ENCODE data around the gene EIPR1. TPM values are rescaled to one million over a fixed set of nuclear protein-coding genes. Genes with fewer than 3 reads are reported as not detected.

Gene EIPR1
- total and polyA plus RNA-seq, 2 of the 13 experiments (the other 11 are each of a cell fraction or from before 2014, with no cell fraction given): 70.0 to 96.3 TPM

- TF ChIP-seq RFXAP (CRISPR knock-in tag; IDR thresholded peaks at IDR 0.05; ENCODE audit: borderline replicate concordance) (no peak), ZNF761 (CRISPR knock-in tag; conservative IDR thresholded peaks at IDR 0.05) (no peak), ZNF773 (CRISPR knock-in tag; IDR thresholded peaks at IDR 0.05; ENCODE audit: borderline replicate concordance) (no peak), CEBPZ (IDR thresholded peaks at IDR 0.05; ENCODE audit: low read length) (no peak), RARG (CRISPR knock-in tag; IDR thresholded peaks at IDR 0.05; ENCODE audit: low read depth) (no peak), ZNF564 (CRISPR knock-in tag; IDR thresholded peaks at IDR 0.05) (peak; percentile 72; the same call in 1 of the 2 replicates), KDM3A (CRISPR knock-in tag; IDR thresholded peaks at IDR 0.05; ENCODE audit: low read depth) (no peak), TCF7 (IDR thresholded peaks at IDR 0.05; ENCODE audit: low read depth) (no peak; the same call in 1 of the 2 replicates), LBX2 (CRISPR knock-in tag; IDR thresholded peaks at IDR 0.05; ENCODE audit: borderline replicate concordance) (peak; percentile 22; the same call in 1 of the 2 replicates), ZNF264 (CRISPR knock-in tag; IDR thresholded peaks at IDR 0.05) (no peak), MXD4 (CRISPR knock-in tag; IDR thresholded peaks at IDR 0.05) (peak; percentile 33; the same call in 1 of the 2 replicates), USF2 (IDR thresholded peaks at IDR 0.05; ENCODE audit: low read depth, low read length) (0 out of 2 replicates have a peak, but pooled peaks have one; percentile 15), USF2 (CRISPR knock-in tag; IDR thresholded peaks at IDR 0.05; ENCODE audit: borderline replicate concordance) (peak; percentile 54; the same call in 1 of the 2 replicates), YEATS2 (CRISPR knock-in tag; IDR thresholded peaks at IDR 0.05; ENCODE audit: borderline replicate concordance) (0 out of 2 replicates have a peak, but pooled peaks have one; percentile 36)
These were observed 9.3 kb downstream of the EIPR1 start (continued) for GRCh38 chr2:3368261-3368722.

All from HepG2 (cell line).